Suprapubic skin (tissue), 4 donors: ENCODE data around the gene TECPR1. TPM values are rescaled to one million over a fixed set of nuclear protein-coding genes. Genes with fewer than 3 reads are reported as not detected.

Experiments used
- DNase-seq, 2 donors: peaks; one replicate each; pipeline ENCODE4 v3.0.0-alpha.2; 2019; ENCODE audit warnings: low spot score in 2 of 2
- H3K27ac ChIP-seq: fragments of 200-600 bp; sonication (generic); one replicate; pipeline ENCODE4 v1.5.1; 2019
- H3K27me3 ChIP-seq: fragments of 200-600 bp; sonication (generic); one replicate; pipeline ENCODE4 v1.5.1; 2019
- H3K36me3 ChIP-seq: fragments of 200-600 bp; sonication (generic); one replicate; pipeline ENCODE4 v1.5.1; 2019
- H3K4me1 ChIP-seq: fragments of 200-600 bp; sonication (generic); one replicate; pipeline ENCODE4 v1.5.1; 2019
- H3K4me3 ChIP-seq: fragments of 200-600 bp; sonication (generic); one replicate; pipeline ENCODE4 v1.5.1; 2019; ENCODE audit warnings: mild to moderate bottlenecking
- H3K9me3 ChIP-seq: fragments of 200-600 bp; sonication (generic); one replicate; pipeline ENCODE4 v1.5.1; 2019
- EP300 ChIP-seq: sonication (generic); formaldehyde crosslinking; IDR thresholded peaks from one replicate; pipeline ENCODE4 v1.6.1; 2017; ENCODE audit warnings: antibody characterized with exemption
- POLR2A ChIP-seq, 2 donors: fragments of 450-650 bp; IDR thresholded peaks; one replicate each; pipeline ENCODE4 v1.6.1; 2017; ENCODE audit warnings: antibody characterized with exemption in 2 of 2, mild to moderate bottlenecking in 2 of 2, moderate library complexity in 2 of 2
- POLR2AphosphoS5 ChIP-seq, 3 donors: sonication (generic); formaldehyde crosslinking; IDR thresholded peaks; one replicate each; pipeline ENCODE4 v1.6.1; 2017; ENCODE audit warnings: antibody characterized with exemption in 3 of 3
- WGBS: methylation state at CpG from one replicate; pipeline ENCODE4 v1.1.5; 2018; 5-methylcytosine and 5-hydroxymethylcytosine counted together
- total RNA-seq, 4 donors: library from RNA; depleted of rRNA; stranded (reverse); fragments of >200 nt; gene quantifications; one replicate each; pipeline ENCODE4 v1.1.0, GENCODE V29; 2016
- TF ChIP-seq, protein P1 (sequence below), 2 donors: fragments of 200-600 bp in 1 of 2; fragments of 450-650 bp in 1 of 2; sonication (generic) in 1 of 2; IDR thresholded peaks; one replicate each; pipeline ENCODE4 v1.5.1; 2016 to 2019; ENCODE audit warnings: antibody characterized with exemption in 2 of 2, mild to moderate bottlenecking in 1 of 2, moderate library complexity in 1 of 2

Gene TECPR1
- total RNA-seq, 4 donors from 2014 or later, result 15.3 to 20.9 (median 16.5) TPM

DNA sequence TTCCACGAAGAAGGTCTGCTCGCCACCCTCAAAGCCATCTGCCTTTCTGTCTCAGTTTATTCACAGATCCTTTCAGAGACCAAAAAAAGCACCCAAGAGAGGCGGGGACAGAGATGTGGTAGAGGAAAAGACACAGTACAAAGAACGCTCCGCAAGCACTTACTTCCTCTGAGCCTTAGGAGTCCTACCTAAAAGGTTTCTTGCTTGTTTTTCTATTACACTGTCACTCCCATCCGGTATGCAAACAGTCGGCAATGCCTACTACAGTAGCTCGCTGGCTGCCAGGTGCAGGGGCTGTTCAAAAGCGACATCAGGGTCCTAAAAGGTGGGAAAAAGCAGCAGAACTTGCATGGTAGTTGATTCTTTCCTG is 816 bp downstream of the TECPR1 start:
- Histone ChIP-seq H3K27ac (peak overlapping the region; percentile 87), H3K9me3 (no peaks in the 10 kb centered on the region), H3K4me3 (peak overlapping the region; percentile 94), H3K27me3 (no peaks in the 10 kb centered on the region), H3K4me1 (peaks cover 28% of the 10 kb centered on the region), H3K36me3 (no peaks in the 10 kb centered on the region)
- 19% methylated on average over 9 of the region's 9 CpGs for WGBS
- TF ChIP-seq EP300, result no peak
- TF ChIP-seq POLR2A (IDR thresholded peaks at IDR 0.05), result no peak
- TF ChIP-seq POLR2AphosphoS5 (IDR thresholded peaks at IDR 0.05), result no peak
- TF ChIP-seq, protein P1, sequence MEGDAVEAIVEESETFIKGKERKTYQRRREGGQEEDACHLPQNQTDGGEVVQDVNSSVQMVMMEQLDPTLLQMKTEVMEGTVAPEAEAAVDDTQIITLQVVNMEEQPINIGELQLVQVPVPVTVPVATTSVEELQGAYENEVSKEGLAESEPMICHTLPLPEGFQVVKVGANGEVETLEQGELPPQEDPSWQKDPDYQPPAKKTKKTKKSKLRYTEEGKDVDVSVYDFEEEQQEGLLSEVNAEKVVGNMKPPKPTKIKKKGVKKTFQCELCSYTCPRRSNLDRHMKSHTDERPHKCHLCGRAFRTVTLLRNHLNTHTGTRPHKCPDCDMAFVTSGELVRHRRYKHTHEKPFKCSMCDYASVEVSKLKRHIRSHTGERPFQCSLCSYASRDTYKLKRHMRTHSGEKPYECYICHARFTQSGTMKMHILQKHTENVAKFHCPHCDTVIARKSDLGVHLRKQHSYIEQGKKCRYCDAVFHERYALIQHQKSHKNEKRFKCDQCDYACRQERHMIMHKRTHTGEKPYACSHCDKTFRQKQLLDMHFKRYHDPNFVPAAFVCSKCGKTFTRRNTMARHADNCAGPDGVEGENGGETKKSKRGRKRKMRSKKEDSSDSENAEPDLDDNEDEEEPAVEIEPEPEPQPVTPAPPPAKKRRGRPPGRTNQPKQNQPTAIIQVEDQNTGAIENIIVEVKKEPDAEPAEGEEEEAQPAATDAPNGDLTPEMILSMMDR (IDR thresholded peaks at IDR 0.05), result no peak
- no peak for DNase-seq

DNA sequence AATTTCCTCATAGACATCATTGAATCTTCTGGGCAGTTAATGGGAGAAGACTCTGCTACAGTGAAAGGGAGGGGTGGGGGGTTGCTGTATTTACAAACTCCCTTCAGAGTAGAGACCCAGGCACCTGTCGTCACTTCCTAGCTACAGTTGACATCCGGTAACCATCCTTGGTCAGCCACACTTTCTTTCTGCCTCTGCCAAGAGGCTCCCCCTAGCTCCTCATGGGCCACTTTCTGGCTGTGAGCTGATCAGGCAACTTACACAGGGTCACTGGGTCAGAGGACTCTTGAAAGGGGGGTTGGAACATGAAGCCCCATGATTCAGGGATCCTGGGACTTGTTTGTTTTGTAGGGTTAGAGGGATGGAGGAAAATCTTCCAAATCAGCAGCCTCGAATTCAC is 1.2 kb downstream of the TECPR1 start:
- TF ChIP-seq, protein P1 (IDR thresholded peaks at IDR 0.05), result no peak
- TF ChIP-seq EP300 (no peak), POLR2AphosphoS5 (IDR thresholded peaks at IDR 0.05) (no peak), POLR2A (IDR thresholded peaks at IDR 0.05) (no peak)
- 68% methylated on average over 3 of the region's 3 CpGs for WGBS
- peaks cover 28% of the 10 kb centered on the region for H3K4me1 ChIP-seq
- H3K27ac ChIP-seq, result peak overlapping the region; percentile 87
- peak overlapping the region; percentile 94 for H3K4me3 ChIP-seq
- no peak for DNase-seq
- H3K27me3 ChIP-seq, result no peaks in the 10 kb centered on the region
- no peaks in the 10 kb centered on the region for H3K9me3 ChIP-seq
- no peaks in the 10 kb centered on the region for H3K36me3 ChIP-seq

DNA sequence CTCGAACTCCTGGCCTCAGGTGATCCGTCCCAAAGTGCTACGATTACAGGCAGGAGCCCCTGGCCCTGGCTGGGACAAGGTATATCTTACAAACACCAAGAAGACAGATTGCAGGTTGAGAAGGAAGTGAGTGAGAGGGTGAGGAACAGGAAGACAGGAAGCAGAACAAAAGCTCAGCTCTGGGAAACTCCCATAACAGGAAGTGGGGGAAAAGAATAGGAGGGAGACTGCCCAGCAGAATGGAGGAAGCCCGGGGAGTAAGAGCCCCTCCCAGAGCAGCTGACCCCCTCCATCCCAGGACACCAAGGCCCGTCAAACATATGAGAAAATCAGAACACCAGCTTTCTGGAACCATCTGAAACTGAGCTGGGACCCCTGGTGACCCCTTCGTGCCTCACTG is 2.9 kb downstream of the TECPR1 start:
- TF ChIP-seq POLR2AphosphoS5 (IDR thresholded peaks at IDR 0.05), result no peak
- TF ChIP-seq EP300, result no peak
- no peak for TF ChIP-seq POLR2A (IDR thresholded peaks at IDR 0.05)
- TF ChIP-seq, protein P1 (IDR thresholded peaks at IDR 0.05), result no peak
- Histone ChIP-seq H3K27me3 (no peaks in the 10 kb centered on the region), H3K4me3 (no peak overlapping the region), H3K27ac (no peak overlapping the region), H3K36me3 (peaks cover 9% of the 10 kb centered on the region), H3K4me1 (peaks cover 31% of the 10 kb centered on the region), H3K9me3 (no peaks in the 10 kb centered on the region)
- WGBS, result 75% methylated on average over 6 of the region's 6 CpGs
- DNase-seq, result no peak

DNA sequence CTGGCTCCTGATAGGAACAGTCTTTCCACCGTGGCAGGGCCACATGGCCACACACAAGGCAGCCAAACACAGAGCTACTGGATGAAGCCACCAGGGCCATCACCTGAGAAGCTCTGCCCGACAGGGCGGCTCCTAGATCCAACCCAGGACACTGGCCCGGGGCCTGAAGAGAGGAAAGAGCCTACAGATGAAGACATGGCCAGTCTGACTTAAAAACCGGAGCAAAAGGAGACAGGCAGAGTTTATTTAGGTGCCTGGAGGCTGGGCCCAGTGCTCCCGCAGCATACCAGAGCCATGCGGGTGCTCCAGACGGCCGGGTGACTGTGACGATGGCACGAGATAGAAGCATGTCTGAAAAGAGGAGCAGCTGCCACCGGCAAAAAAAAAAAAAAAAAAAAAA is 3.9 kb downstream of the TECPR1 start:
- H3K4me1 ChIP-seq, result peaks cover 30% of the 10 kb centered on the region
- WGBS, result 96% methylated on average over 12 of the region's 12 CpGs
- TF ChIP-seq, protein P1 (IDR thresholded peaks at IDR 0.05), result no peak
- TF ChIP-seq POLR2A (IDR thresholded peaks at IDR 0.05), result no peak
- no peak for DNase-seq
- H3K9me3 ChIP-seq, result no peaks in the 10 kb centered on the region
- H3K27me3 ChIP-seq, result no peaks in the 10 kb centered on the region
- no peak overlapping the region for H3K27ac ChIP-seq
- peaks cover 18% of the 10 kb centered on the region for H3K36me3 ChIP-seq
- no peak overlapping the region for H3K4me3 ChIP-seq

DNA sequence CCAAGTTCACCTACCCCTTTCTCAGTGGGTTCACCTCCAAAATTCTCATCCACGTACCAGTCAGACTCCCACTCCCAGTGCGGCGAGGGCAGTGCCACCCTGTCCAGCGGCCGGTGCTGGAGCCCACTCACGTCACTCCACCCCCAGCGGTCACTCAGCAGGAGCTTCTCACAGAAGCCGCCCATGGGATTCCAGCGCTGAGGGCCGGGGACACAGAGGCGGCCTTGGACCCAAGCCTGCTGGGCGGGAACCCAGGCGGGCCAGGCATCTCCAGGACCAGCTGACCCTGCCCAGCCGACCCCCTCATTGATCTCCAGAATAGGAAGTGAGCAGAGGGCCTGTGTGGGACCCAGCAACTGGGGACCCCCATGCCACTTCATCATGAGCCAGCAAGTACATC is 7.2 kb downstream of the TECPR1 start:
- H3K4me1 ChIP-seq, result peaks cover 3% of the 10 kb centered on the region
- H3K9me3 ChIP-seq, result no peaks in the 10 kb centered on the region
- no peak for TF ChIP-seq POLR2AphosphoS5 (IDR thresholded peaks at IDR 0.05)
- TF ChIP-seq POLR2A (IDR thresholded peaks at IDR 0.05), result no peak
- no peak for TF ChIP-seq EP300
- TF ChIP-seq, protein P1 (IDR thresholded peaks at IDR 0.05), result no peak
- H3K36me3 ChIP-seq, result peaks cover 42% of the 10 kb centered on the region
- no peaks in the 10 kb centered on the region for H3K27me3 ChIP-seq
- WGBS, result 100% methylated on average over 2 of the region's 14 CpGs
- no peak overlapping the region for H3K4me3 ChIP-seq
- H3K27ac ChIP-seq, result no peak overlapping the region
- no peak for DNase-seq
